Heart right ventricle (tissue), 16 donors: ENCODE results near the gene CCDC137. TPM values are rescaled to one million over a fixed set of nuclear protein-coding genes. Genes with fewer than 3 reads are reported as not detected.

Experiments used
- ATAC-seq, 8 donors: fragments of 200-7000 bp; cut with Tn5 transposase; one replicate each; pipeline ENCODE4 v1.9.1; 2020; ENCODE audit warnings: mild to moderate bottlenecking in 8 of 8, moderate library complexity in 8 of 8, moderate number of reproducible peaks in 1 of 8
- DNase-seq, 2 donors: peaks; one replicate each; pipeline ENCODE4 v3.0.0-alpha.2; 2020
- H3K27ac ChIP-seq, 10 donors: fragments of 200-600 bp; sonication (generic) in 2 of 10; one replicate each; pipeline versions ENCODE4 v1.5.0 to v1.8.0; 2020 to 2022; ENCODE audit warnings: mild to moderate bottlenecking in 3 of 10
- H3K27me3 ChIP-seq, 7 donors: fragments of 200-600 bp; one replicate each; pipeline ENCODE4 v1.8.0; 2021 to 2022; ENCODE audit warnings: mild to moderate bottlenecking in 2 of 7
- H3K36me3 ChIP-seq, 9 donors: fragments of 200-600 bp; sonication (generic) in 1 of 9; one replicate each; pipeline versions ENCODE4 v1.5.0 to v1.8.0; 2020 to 2022; ENCODE audit warnings: mild to moderate bottlenecking in 2 of 9
- H3K4me1 ChIP-seq, 9 donors: fragments of 200-600 bp; sonication (generic) in 1 of 9; one replicate each; pipeline versions ENCODE4 v1.5.0 to v1.8.0; 2020 to 2022; ENCODE audit warnings: mild to moderate bottlenecking in 4 of 9
- H3K4me3 ChIP-seq, 10 donors: fragments of 200-600 bp; sonication (generic) in 2 of 10; one replicate each; pipeline versions ENCODE4 v1.5.0 to v1.8.0; 2020 to 2022; ENCODE audit warnings: mild to moderate bottlenecking in 7 of 10, moderate library complexity in 2 of 10
- H3K9me3 ChIP-seq, 11 donors: fragments of 200-600 bp in 10 of 11; sonication (generic) in 2 of 11; one replicate each; pipeline versions ENCODE4 v1.5.0 to v1.8.0; 2013 to 2022; ENCODE audit warnings: mild to moderate bottlenecking in 2 of 11, control low read depth in 1 of 11, moderate library complexity in 1 of 11
- CTCF ChIP-seq, 9 donors: fragments of 200-600 bp; sonication (generic) in 2 of 9; IDR thresholded peaks; one replicate each; pipeline versions ENCODE4 v1.5.0 to v1.8.0; 2021 to 2022; ENCODE audit warnings: antibody characterized with exemption in 9 of 9, mild to moderate bottlenecking in 5 of 9, moderate library complexity in 1 of 9
- WGBS, 2 donors: extraction: QIAGEN DNeasy Blood & Tissue Kit; methylation state at CpG; one replicate each; pipeline ENCODE4 v1.1.7; 2013; ENCODE audit warnings: inconsistent platforms in 1 of 2; 5-methylcytosine and 5-hydroxymethylcytosine counted together
- intact Hi-C, 10 donors: fragments of 100-400 bp; cut with DNase I; formaldehyde crosslinking; loops; one replicate each; pipeline versions ENCODE4 v1.11.1 to v1.14.2; 2022
- polyA plus RNA-seq, 2 donors: library from polyadenylated mRNA; stranded (reverse); fragments of 200-250 nt; gene quantifications; one replicate each; pipeline ENCODE4 v1.2.3, GENCODE V29; 2013
- total RNA-seq, 10 donors: library from RNA; stranded (reverse); fragmentation: NEBNext Ultra II Directional in 3 of 10; extraction: Animal tissue kit (Norgen Biotek cat#: 25700) in 3 of 10; gene quantifications; one replicate each; pipeline versions ENCODE4 v1.2.1 to v1.2.4, GENCODE V29; 2021 to 2023
- donor health status: Arrhythmogenic right ventricular cardiomyopathy.
- donor health status: ischemic (EF 13 %, LVEDD 7.1; RV severe dilation, severe dysfunction).
- donor health status: healthy with polysubstance abuse.
- donor health status: DM: no; HTN: yes; CAD: no.
- donor health status: DM: no; HTN: no; CAD: no.
- donor health status: ischemic (EF 25% LVEDD 6.9; RV normal size, moderate dysfunction).
- donor health status: ischemic (EF 25% LVEDD 5.7; RV mildly dilated, moderate dysfunction).
- donor health status: healthy.
- donor health status: DM: yes; HTN: yes; CAD: no.
- donor health status: Ischemic cardiomyopathy.
- donor health status: ischemic (EF 35%, LVEDD 5.7; RV mildly dilated, moderate dysfunction).
- donor health status: nonischemic (EF 11% LVEDD 7.7; RV severe dilation, severe dysfunction).
- donor health status: DM: yes; HTN: yes; CAD: no.
- donor health status: PGD.
- donor health status: ischemic (EF 29% LVEDD 5.4; RV normal size, mild dysfunction).
- donor health status: nonischemic (EF 23%, LVEDD 6.1; RV moderate dilation, normal function).

The CCDC137 gene
- total and polyA plus RNA-seq, 12 donors = 3.4 to 14.4 (median 5.5) TPM

- peaks cover 7 to 32% (median 30%) of the 10 kb centered on the region in 9 donors for H3K4me1 ChIP-seq
- peaks cover 0 to 8% (median 0%) of the 10 kb centered on the region in 9 donors for H3K36me3 ChIP-seq
- intact Hi-C loops = no loop called here
- H3K27me3 ChIP-seq = no peaks in the 10 kb centered on the region
- H3K9me3 ChIP-seq = no peaks in the 10 kb centered on the region
- TF ChIP-seq CTCF (IDR thresholded peaks at IDR 0.05) = no peak
- H3K27ac ChIP-seq = no peak overlapping the region
- ATAC-seq (no peak), DNase-seq (no peak)
- 89 to 92% methylated on average over 32 of the region's 32 CpGs for WGBS, 2 donors
- H3K4me3 ChIP-seq = no peak overlapping the region
These were observed 48.8 kb downstream of the CCDC137 start for GRCh38 chr17:81715107-81715871.

GRCh38 chr17:81715872-81716673, 49.5 kb downstream of the CCDC137 start:
- H3K27me3 ChIP-seq = no peaks in the 10 kb centered on the region
- no peak for DNase-seq

GRCh38 chr17:81716674-81716996, 50.1 kb downstream of the CCDC137 start:
- intact Hi-C loops = no loop called here
- H3K36me3 ChIP-seq = peaks cover 0 to 8% (median 0%) of the 10 kb centered on the region in 9 donors
- DNase-seq (no peak), ATAC-seq (no peak)
- H3K4me1 ChIP-seq = peaks cover 0 to 18% (median 17%) of the 10 kb centered on the region in 9 donors
- H3K4me3 ChIP-seq = no peak overlapping the region
- no peak overlapping the region for H3K27ac ChIP-seq
- no peaks in the 10 kb centered on the region for H3K27me3 ChIP-seq
- WGBS, 2 donors = 93% methylated on average over 12 of the region's 12 CpGs
- TF ChIP-seq CTCF (IDR thresholded peaks at IDR 0.05) = no peak
- H3K9me3 ChIP-seq = no peaks in the 10 kb centered on the region

More at GRCh38 chr17:81715872-81716673, 49.5 kb downstream of the CCDC137 start:
- no peak for ATAC-seq
- no peak for TF ChIP-seq CTCF (IDR thresholded peaks at IDR 0.05)
- no peaks in the 10 kb centered on the region for H3K9me3 ChIP-seq
- intact Hi-C loops = no loop called here
- H3K4me1 ChIP-seq = peaks cover 0 to 24% (median 22%) of the 10 kb centered on the region in 9 donors
- 90 to 93% methylated on average over 43 of the region's 43 CpGs for WGBS, 2 donors
- H3K27ac ChIP-seq = no peak overlapping the region
- peaks cover 0 to 8% (median 0%) of the 10 kb centered on the region in 9 donors for H3K36me3 ChIP-seq
- H3K4me3 ChIP-seq = no peak overlapping the region

- ATAC-seq = no peak
- TF ChIP-seq CTCF (IDR thresholded peaks at IDR 0.05) = no peak
- Histone ChIP-seq H3K4me3 (no peak overlapping the region), H3K27ac (no peak overlapping the region), H3K27me3 (no peaks in the 10 kb centered on the region), H3K9me3 (no peaks in the 10 kb centered on the region), H3K36me3 (peaks cover 0 to 8% (median 0%) of the 10 kb centered on the region in 9 donors), H3K4me1 (peaks cover 0 to 21% (median 15%) of the 10 kb centered on the region in 9 donors)
- intact Hi-C loops = no loop called here
- 95 to 96% methylated on average over 25 of the region's 25 CpGs for WGBS, 2 donors
- no peak for DNase-seq
These were observed 50.7 kb downstream of the CCDC137 start for GRCh38 chr17:81717049-81717765.
